ENCODE results near the gene ESRP2. TPM values are rescaled to one million over a fixed set of nuclear protein-coding genes. Genes with fewer than 3 reads are reported as not detected.

Gene ESRP2
- total RNA-seq, 1 donor from 2014 or later, result 5.4 TPM

GRCh38 chr16:68206245-68206644, 29.7 kb downstream of the ESRP2 start:
- no peaks in the 10 kb centered on the region for H3K36me3 ChIP-seq
- no peaks in the 10 kb centered on the region for H3K4me1 ChIP-seq
- Mint-ChIP-seq H3K27ac (no peak overlapping the region), H3K4me3 (no peak overlapping the region), H3K4me1 (no peaks in the 10 kb centered on the region), H3K9me3 (no peaks in the 10 kb centered on the region), H3K36me3 (peaks cover 3% of the 10 kb centered on the region), H3K27me3 (ENCODE audit: insufficient read depth, low read depth) (no peaks in the 10 kb centered on the region)
- no peaks in the 10 kb centered on the region for H3K9me3 ChIP-seq (ENCODE audit: low read depth)
- no peak overlapping the region for H3K4me2 ChIP-seq
- H3K27ac ChIP-seq, result no peak overlapping the region
- H4K20me1 ChIP-seq (ENCODE audit: low read depth), result no peaks in the 10 kb centered on the region
- H3F3A ChIP-seq (ENCODE audit: low read depth), result no peaks in the 10 kb centered on the region
- no peak overlapping the region for H3K9ac ChIP-seq
- no peak overlapping the region for H3K4me3 ChIP-seq
- DNase-seq (ENCODE audit: low spot score), result no peak
- H2AFZ ChIP-seq (replicated peaks), result no peak overlapping the region
- H3K27me3 ChIP-seq, result no peaks in the 10 kb centered on the region
- no peak for TF ChIP-seq EZH2phosphoT487 (IDR thresholded peaks at IDR 0.05)
- TF ChIP-seq CTCF (IDR thresholded peaks at IDR 0.05), result no peak
- no peak for TF ChIP-seq EZH2 (IDR thresholded peaks at IDR 0.05)
- no peaks in the 10 kb centered on the region for H3K79me2 ChIP-seq (ENCODE audit: low read depth)

- Mint-ChIP-seq H3K4me3 (no peak overlapping the region), H3K9me3 (no peaks in the 10 kb centered on the region), H3K4me1 (no peaks in the 10 kb centered on the region), H3K36me3 (peaks cover 3% of the 10 kb centered on the region), H3K27ac (no peak overlapping the region), H3K27me3 (ENCODE audit: insufficient read depth, low read depth) (no peaks in the 10 kb centered on the region)
- Histone ChIP-seq H4K20me1 (ENCODE audit: low read depth) (no peaks in the 10 kb centered on the region), H3K9ac (no peak overlapping the region), H3K4me3 (no peak overlapping the region), H3K9me3 (ENCODE audit: low read depth) (no peaks in the 10 kb centered on the region), H3F3A (ENCODE audit: low read depth) (no peaks in the 10 kb centered on the region), H3K36me3 (no peaks in the 10 kb centered on the region), H3K4me2 (no peak overlapping the region), H2AFZ (replicated peaks) (no peak overlapping the region), H3K4me1 (no peaks in the 10 kb centered on the region), H3K27me3 (no peaks in the 10 kb centered on the region), H3K27ac (no peak overlapping the region), H3K79me2 (ENCODE audit: low read depth) (no peaks in the 10 kb centered on the region)
- DNase-seq (ENCODE audit: low spot score), result no peak
- TF ChIP-seq EZH2 (IDR thresholded peaks at IDR 0.05), result no peak
- no peak for TF ChIP-seq CTCF (IDR thresholded peaks at IDR 0.05)
- no peak for TF ChIP-seq EZH2phosphoT487 (IDR thresholded peaks at IDR 0.05)
These were observed 33.8 kb downstream of the ESRP2 start for GRCh38 chr16:68202091-68202519.

- H3K79me2 ChIP-seq (ENCODE audit: low read depth), result no peaks in the 10 kb centered on the region
- no peaks in the 10 kb centered on the region for H3K4me1 ChIP-seq
- H3K36me3 ChIP-seq, result no peaks in the 10 kb centered on the region
- no peaks in the 10 kb centered on the region for H3K9me3 ChIP-seq (ENCODE audit: low read depth)
- Mint-ChIP-seq H3K4me3 (no peak overlapping the region), H3K9me3 (no peaks in the 10 kb centered on the region), H3K27me3 (ENCODE audit: insufficient read depth, low read depth) (no peaks in the 10 kb centered on the region), H3K36me3 (peaks cover 4% of the 10 kb centered on the region), H3K27ac (no peak overlapping the region), H3K4me1 (no peaks in the 10 kb centered on the region)
- DNase-seq (ENCODE audit: low spot score), result no peak
- H3F3A ChIP-seq (ENCODE audit: low read depth), result no peaks in the 10 kb centered on the region
- no peak overlapping the region for H3K27ac ChIP-seq
- H3K4me2 ChIP-seq, result no peak overlapping the region
- no peaks in the 10 kb centered on the region for H3K27me3 ChIP-seq
- H3K9ac ChIP-seq, result no peak overlapping the region
- TF ChIP-seq EZH2 (IDR thresholded peaks at IDR 0.05) (no peak), CTCF (IDR thresholded peaks at IDR 0.05) (no peak), EZH2phosphoT487 (IDR thresholded peaks at IDR 0.05) (no peak)
- H3K4me3 ChIP-seq, result no peak overlapping the region
- H4K20me1 ChIP-seq (ENCODE audit: low read depth), result no peaks in the 10 kb centered on the region
- H2AFZ ChIP-seq (replicated peaks), result no peak overlapping the region
These were observed 35.7 kb downstream of the ESRP2 start for GRCh38 chr16:68200088-68200783.
